H9 (cell line): ENCODE results near the gene RMND5A. TPM values are rescaled to one million over a fixed set of nuclear protein-coding genes. Genes with fewer than 3 reads are reported as not detected.
A peak's percentile ranks its signal among the peaks of the same experiment; 100 is the strongest.

Source experiments
- DNase-seq: peaks from one replicate; pipeline ENCODE4 v3.0.0-alpha.2; 2017
- H2AFZ ChIP-seq: one replicate; pipeline ENCODE4 v1.6.1; 2013; ENCODE audit warnings: mild to moderate bottlenecking, low read length, control low read depth, moderate library complexity
- H2AK5ac ChIP-seq: 2 replicates; pipeline ENCODE4 v1.6.1; 2013; ENCODE audit warnings: low read length, control low read depth, mixed read lengths; ENCODE audit not compliant: insufficient read length
- H2BK120ac ChIP-seq: one replicate; pipeline ENCODE4 v1.6.1; 2013; ENCODE audit warnings: low read depth, mild to moderate bottlenecking, low read length, control low read depth, inconsistent platforms; ENCODE audit not compliant: poor library complexity, severe bottlenecking
- H2BK12ac ChIP-seq: 2 replicates; pipeline ENCODE4 v1.6.1; 2013; ENCODE audit warnings: low read length, control low read depth, mixed read lengths, low read depth; ENCODE audit not compliant: insufficient read length
- H2BK15ac ChIP-seq: 2 replicates; pipeline ENCODE4 v1.6.1; 2013; ENCODE audit warnings: low read depth, low read length, control low read depth
- H2BK20ac ChIP-seq: one replicate; pipeline ENCODE4 v1.6.1; 2013; ENCODE audit warnings: low read depth, mild to moderate bottlenecking, low read length, control low read depth, inconsistent platforms; ENCODE audit not compliant: poor library complexity, severe bottlenecking
- H2BK5ac ChIP-seq: 2 replicates; pipeline ENCODE4 v1.6.1; 2013; ENCODE audit warnings: low read length, control low read depth, mixed read lengths; ENCODE audit not compliant: insufficient read length
- H3K14ac ChIP-seq: 2 replicates; pipeline ENCODE4 v1.6.1; 2013; ENCODE audit warnings: low read length, control low read depth; ENCODE audit not compliant: insufficient read depth
- H3K18ac ChIP-seq: 2 replicates; pipeline ENCODE4 v1.6.1; 2013; ENCODE audit warnings: low read depth, mild to moderate bottlenecking, mixed read lengths, low read length, control low read depth; ENCODE audit not compliant: insufficient read length
- H3K23ac ChIP-seq: 2 replicates; pipeline ENCODE4 v1.6.1; 2013; ENCODE audit warnings: low read length, control low read depth, mixed read lengths, low read depth; ENCODE audit not compliant: insufficient read length
- H3K23me2 ChIP-seq: 2 replicates; pipeline ENCODE4 v1.6.1; 2013; ENCODE audit warnings: low read depth, mild to moderate bottlenecking, mixed read lengths, low read length, control low read depth; ENCODE audit not compliant: insufficient read length, poor library complexity, severe bottlenecking
- H3K27ac ChIP-seq: 2 replicates; pipeline ENCODE4 v1.5.1; 2013; ENCODE audit warnings: low read length, control low read depth, mixed read lengths, low read depth; ENCODE audit not compliant: insufficient read length
- H3K27me3 ChIP-seq: 2 replicates; pipeline ENCODE4 v1.6.1; 2013; ENCODE audit warnings: low read length, control low read depth, inconsistent platforms; ENCODE audit not compliant: insufficient read depth
- H3K4ac ChIP-seq: 2 replicates; pipeline ENCODE4 v1.6.1; 2013; ENCODE audit warnings: low read depth, mild to moderate bottlenecking, control low read depth, inconsistent platforms, low read length, moderate library complexity
- H3K4me1 ChIP-seq: 2 replicates; pipeline ENCODE4 v1.6.1; 2013; ENCODE audit warnings: low read length, control low read depth, inconsistent platforms; ENCODE audit not compliant: insufficient read depth
- H3K4me2 ChIP-seq: 2 replicates; pipeline ENCODE4 v1.6.1; 2013; ENCODE audit warnings: low read length, control low read depth, mixed read lengths; ENCODE audit not compliant: insufficient read length, insufficient read depth
- H3K56ac ChIP-seq: 2 replicates; pipeline ENCODE4 v1.6.1; 2013; ENCODE audit warnings: low read depth, mild to moderate bottlenecking, mixed read lengths, low read length, control low read depth; ENCODE audit not compliant: insufficient read length
- H3K79me1 ChIP-seq: 2 replicates; pipeline ENCODE4 v1.6.1; 2013; ENCODE audit warnings: low read depth, mild to moderate bottlenecking, moderate library complexity, low read length, control low read depth, inconsistent platforms; ENCODE audit not compliant: insufficient read depth, poor library complexity, severe bottlenecking
- H3K79me2 ChIP-seq: 2 replicates; pipeline ENCODE4 v1.6.1; 2013; ENCODE audit warnings: low read length, control low read depth, inconsistent platforms; ENCODE audit not compliant: insufficient read depth
- H3K9ac ChIP-seq: 2 replicates; pipeline ENCODE4 v1.6.1; 2013; ENCODE audit warnings: low read length, control low read depth, mixed read lengths; ENCODE audit not compliant: insufficient read length; ENCODE audit errors: extremely low read depth
- H3K9me3 ChIP-seq: one replicate; pipeline ENCODE4 v1.6.1; 2013; ENCODE audit warnings: low read depth, low read length, inconsistent platforms; ENCODE audit not compliant: control insufficient read depth
- H3T11ph ChIP-seq: one replicate; pipeline ENCODE4 v1.6.1; 2013; ENCODE audit warnings: mild to moderate bottlenecking, low read length, control low read depth, inconsistent platforms
- H4K20me1 ChIP-seq: one replicate; pipeline ENCODE4 v1.6.1; 2013; ENCODE audit not compliant: control insufficient read depth, insufficient read length, insufficient read depth
- H4K5ac ChIP-seq: 2 replicates; pipeline ENCODE4 v1.6.1; 2013; ENCODE audit warnings: low read depth, mild to moderate bottlenecking, mixed read lengths, low read length, control low read depth; ENCODE audit not compliant: insufficient read length
- H4K8ac ChIP-seq: replicated peaks from 2 replicates; pipeline ENCODE4 v1.6.1; 2013; ENCODE audit warnings: low read length, control low read depth, mixed read lengths, low read depth; ENCODE audit not compliant: insufficient read length
- H4K91ac ChIP-seq: 2 replicates; pipeline ENCODE4 v1.6.1; 2013; ENCODE audit warnings: low read depth, mild to moderate bottlenecking, moderate library complexity, mixed read lengths, low read length, control low read depth; ENCODE audit not compliant: insufficient read length
- H3K27ac Mint-ChIP-seq, 3 experiments: 2 replicates in 2 of 3; 3 replicates in 1 of 3; pipeline ENCODE4 v1.8.0; 2020 to 2021; ENCODE audit warnings: mixed read lengths in 3 of 3, mild to moderate bottlenecking in 1 of 3, moderate library complexity in 1 of 3
- H3K27me3 Mint-ChIP-seq: 2 replicates; pipeline ENCODE4 v1.8.0; 2021; ENCODE audit warnings: low read depth, mild to moderate bottlenecking, moderate library complexity, mixed read lengths
- H3K36me3 Mint-ChIP-seq, 3 experiments: 2 replicates in 2 of 3; 3 replicates in 1 of 3; pipeline ENCODE4 v1.8.0; 2020 to 2021; ENCODE audit warnings: low read depth in 3 of 3, mixed read lengths in 3 of 3; ENCODE audit not compliant: insufficient read depth in 1 of 3
- H3K4me1 Mint-ChIP-seq, 2 experiments: 2 replicates each; pipeline ENCODE4 v1.8.0; 2020; ENCODE audit warnings: mixed read lengths in 2 of 2
- H3K4me3 Mint-ChIP-seq, 2 experiments: 2 replicates in 1 of 2; 3 replicates in 1 of 2; pipeline ENCODE4 v1.8.0; 2020 to 2021; ENCODE audit warnings: mild to moderate bottlenecking in 2 of 2, mixed read lengths in 2 of 2, moderate library complexity in 1 of 2
- H3K9me3 Mint-ChIP-seq, 2 experiments: 2 replicates in 1 of 2; 3 replicates in 1 of 2; pipeline ENCODE4 v1.8.0; 2020; ENCODE audit warnings: mild to moderate bottlenecking in 2 of 2, mixed read lengths in 2 of 2, moderate library complexity in 1 of 2
- WGBS: extraction: QIAGEN DNeasy Blood & Tissue Kit; methylation state at CpG from one replicate; pipeline ENCODE4 v1.1.7; 2013; ENCODE audit warnings: missing lambda C conversion rate, low lambda C conversion rate, mixed read lengths; ENCODE audit not compliant: insufficient read length; ENCODE audit errors: extremely low coverage; 5-methylcytosine and 5-hydroxymethylcytosine counted together
- total RNA-seq: library from RNA; stranded (reverse); gene quantifications from 2 replicates; pipeline ENCODE4 v1.2.1, GENCODE V29; 2021
- TF ChIP-seq, protein P1 (sequence below): fragments of 200-600 bp; sonication (generic); conservative IDR thresholded peaks from 3 replicates; pipeline ENCODE4 v1.8.0; 2021; ENCODE audit warnings: antibody characterized with exemption, mild to moderate bottlenecking

The RMND5A gene
- total RNA-seq, 1 experiment from 2014 or later, result 48.8 TPM

DNA sequence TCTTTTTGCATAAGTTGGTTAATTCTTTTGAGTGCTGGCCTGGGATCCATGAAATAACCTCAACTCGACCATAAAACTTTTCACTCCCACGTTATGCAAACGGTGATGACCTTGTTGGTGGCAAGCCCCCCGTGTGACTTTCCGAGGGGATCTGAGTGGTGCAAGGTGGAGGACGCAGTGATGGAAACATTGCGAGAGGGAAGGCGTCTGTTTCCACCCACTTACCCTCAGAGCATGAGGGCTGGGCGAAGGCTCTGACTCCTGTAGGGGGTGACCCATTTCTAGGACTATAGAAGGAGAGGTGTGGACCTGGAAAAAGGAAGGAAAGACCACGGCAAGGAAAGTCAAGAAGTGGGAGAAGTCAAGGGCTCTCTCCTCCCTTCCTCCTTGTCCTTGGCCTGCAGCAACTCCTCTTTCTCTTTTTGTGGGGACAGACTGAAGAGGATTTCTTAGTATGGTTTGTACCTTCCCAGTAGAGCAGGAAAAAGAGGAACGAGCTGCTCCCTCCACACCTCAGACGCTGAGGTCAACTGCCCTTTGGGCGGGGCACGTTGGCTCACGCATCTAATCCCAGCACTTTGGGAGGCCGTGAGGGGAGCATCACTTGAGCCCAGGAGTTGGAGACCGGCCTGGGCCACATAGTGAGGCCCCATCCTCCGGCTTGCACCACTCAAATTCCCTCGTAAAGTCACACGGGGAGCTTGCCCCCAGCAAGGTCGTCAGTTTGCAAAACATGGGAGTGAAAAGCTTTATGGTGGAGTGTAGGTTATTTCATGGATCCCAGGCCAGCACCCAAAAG lies 86.2 kb downstream of the RMND5A start:
- Histone ChIP-seq H2BK120ac (no peak overlapping the region), H3T11ph (no peak overlapping the region), H4K20me1 (no peaks in the 10 kb centered on the region), H3K27ac (no peak overlapping the region), H3K4me2 (no peak overlapping the region), H2BK12ac (no peak overlapping the region), H3K18ac (no peak overlapping the region), H4K91ac (no peak overlapping the region), H3K27me3 (no peaks in the 10 kb centered on the region; the same call in 1 of the 2 replicates), H2BK5ac (no peak overlapping the region), H3K9me3 (no peaks in the 10 kb centered on the region), H3K79me2 (no peaks in the 10 kb centered on the region), H3K23ac (no peak overlapping the region), H3K79me1 (no peaks in the 10 kb centered on the region), H2BK20ac (no peak overlapping the region), H2AFZ (no peak overlapping the region), H3K9ac (no peak overlapping the region), H2AK5ac (no peak overlapping the region), H2BK15ac (no peak overlapping the region), H4K5ac (no peak overlapping the region), H3K4ac (no peak overlapping the region), H4K8ac (no peak overlapping the region), H3K14ac (no peak overlapping the region), H3K4me1 (peaks cover 3% of the 10 kb centered on the region; the same call in 1 of the 2 replicates), H3K23me2 (peaks cover 10% of the 10 kb centered on the region), H3K56ac (no peak overlapping the region)
- Mint-ChIP-seq H3K27me3 (peaks cover 44% of the 10 kb centered on the region), H3K9me3 (no peaks in the 10 kb centered on the region), H3K27ac (no peak overlapping the region), H3K36me3 (no peaks in the 10 kb centered on the region; a peak in 1 of 7 replicates), H3K4me1 (peaks cover 6 to 7% of the 10 kb centered on the region in 2 experiments; a peak in 3 of 4 replicates), H3K4me3 (peak overlapping the region in 1 of 2 experiments; percentile 46; a peak in 2 of 5 replicates)
- TF ChIP-seq, protein P1, sequence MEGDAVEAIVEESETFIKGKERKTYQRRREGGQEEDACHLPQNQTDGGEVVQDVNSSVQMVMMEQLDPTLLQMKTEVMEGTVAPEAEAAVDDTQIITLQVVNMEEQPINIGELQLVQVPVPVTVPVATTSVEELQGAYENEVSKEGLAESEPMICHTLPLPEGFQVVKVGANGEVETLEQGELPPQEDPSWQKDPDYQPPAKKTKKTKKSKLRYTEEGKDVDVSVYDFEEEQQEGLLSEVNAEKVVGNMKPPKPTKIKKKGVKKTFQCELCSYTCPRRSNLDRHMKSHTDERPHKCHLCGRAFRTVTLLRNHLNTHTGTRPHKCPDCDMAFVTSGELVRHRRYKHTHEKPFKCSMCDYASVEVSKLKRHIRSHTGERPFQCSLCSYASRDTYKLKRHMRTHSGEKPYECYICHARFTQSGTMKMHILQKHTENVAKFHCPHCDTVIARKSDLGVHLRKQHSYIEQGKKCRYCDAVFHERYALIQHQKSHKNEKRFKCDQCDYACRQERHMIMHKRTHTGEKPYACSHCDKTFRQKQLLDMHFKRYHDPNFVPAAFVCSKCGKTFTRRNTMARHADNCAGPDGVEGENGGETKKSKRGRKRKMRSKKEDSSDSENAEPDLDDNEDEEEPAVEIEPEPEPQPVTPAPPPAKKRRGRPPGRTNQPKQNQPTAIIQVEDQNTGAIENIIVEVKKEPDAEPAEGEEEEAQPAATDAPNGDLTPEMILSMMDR, result no peak
- no peak for DNase-seq
- no CpG with 5 or more reads among the region's 21 CpGs for WGBS
